Measurements from ENCODE around the gene EIF2D.
A peak's percentile ranks its signal among the peaks of the same experiment; 100 is the strongest.

Gene EIF2D

GRCh38 chr1:206591696-206592095, 20.6 kb downstream of the EIF2D start:
- TF ChIP-seq ZFX (IDR thresholded peaks at IDR 0.05) (no peak), CTCF (conservative IDR thresholded peaks at IDR 0.05) (no peak)

GRCh38 chr1:206591226-206591625, 21.0 kb downstream of the EIF2D start:
- no peak overlapping the region for H3K27ac ChIP-seq
- no peak for TF ChIP-seq ZFX (IDR thresholded peaks at IDR 0.05)
- no peak for TF ChIP-seq CTCF (conservative IDR thresholded peaks at IDR 0.05)

More at GRCh38 chr1:206591696-206592095, 20.6 kb downstream of the EIF2D start:
- no peak overlapping the region for H3K27ac ChIP-seq

GRCh38 chr1:206590025-206590758, 22.1 kb downstream of the EIF2D start:
- peak; percentile 44 for TF ChIP-seq CTCF (conservative IDR thresholded peaks at IDR 0.05)
- no peak for TF ChIP-seq ZFX (IDR thresholded peaks at IDR 0.05)
- no peak overlapping the region for H3K27ac ChIP-seq

- no peak overlapping the region for H3K27ac ChIP-seq
- no peak for TF ChIP-seq ZFX (IDR thresholded peaks at IDR 0.05)
- TF ChIP-seq CTCF (conservative IDR thresholded peaks at IDR 0.05), result no peak
These were observed 23.1 kb downstream of the EIF2D start for GRCh38 chr1:206589206-206589605.

GRCh38 chr1:206588492-206588891, 23.8 kb downstream of the EIF2D start:
- H3K27ac ChIP-seq, result peak overlapping the region; percentile 64; the same call in 1 of the 2 replicates

GRCh38 chr1:206587904-206588303, 24.4 kb downstream of the EIF2D start:
- H3K27ac ChIP-seq, result peak overlapping the region; percentile 64
- TF ChIP-seq ZFX (IDR thresholded peaks at IDR 0.05), result no peak
- TF ChIP-seq CTCF (conservative IDR thresholded peaks at IDR 0.05), result no peak

More at GRCh38 chr1:206588492-206588891, 23.8 kb downstream of the EIF2D start:
- no peak for TF ChIP-seq CTCF (conservative IDR thresholded peaks at IDR 0.05)
- no peak for TF ChIP-seq ZFX (IDR thresholded peaks at IDR 0.05)

GRCh38 chr1:206586501-206587445, 25.5 kb downstream of the EIF2D start:
- no peak for TF ChIP-seq ZFX (IDR thresholded peaks at IDR 0.05)
- no peak for TF ChIP-seq CTCF (conservative IDR thresholded peaks at IDR 0.05)
- peak overlapping the region; percentile 64 for H3K27ac ChIP-seq

All from C4-2B (cell line).